H1 (cell line): Measurements from ENCODE around the gene DTNB. TPM values are rescaled to one million over a fixed set of nuclear protein-coding genes. Genes with fewer than 3 reads are reported as not detected.

Experiments
- CTCF ChIA-PET: fragments of 300-600 bp; sonication (Branson Sonifier 250); formaldehyde crosslinking; loops from one replicate; lab custom pipeline; 2021; ENCODE audit not compliant: partially characterized antibody; lab: Charles Lee
- POLR2A ChIA-PET: fragments of 300-600 bp; sonication (Branson Sonifier 250); formaldehyde crosslinking; loops from one replicate; lab custom pipeline; 2021; ENCODE audit warnings: inconsistent platforms; ENCODE audit not compliant: partially characterized antibody; lab: Charles Lee
- DNase-seq, 2 experiments: peaks; one replicate each; pipeline versions ENCODE4 v3.0.0 to v3.0.0-alpha.2; 2010 to 2022; ENCODE audit warnings: low spot score in 2 of 2, low read depth in 1 of 2, mixed read lengths in 1 of 2
- FAIRE-seq: peaks from 2 replicates; lab custom pipeline; 2011; peaks lifted over from hg19 to GRCh38; lab: Jason Lieb, UNC
- H2AFZ ChIP-seq: 2 replicates; pipeline ENCODE4 v1.8.1; 2012; ENCODE audit warnings: low read length, inconsistent platforms
- H2AK5ac ChIP-seq: 2 replicates; pipeline ENCODE4 v1.6.1; 2013; ENCODE audit warnings: low read depth, low read length
- H2BK120ac ChIP-seq: replicated peaks from 2 replicates; pipeline ENCODE3; 2013; ENCODE audit warnings: low read depth, low read length, inconsistent platforms
- H2BK12ac ChIP-seq: 2 replicates; pipeline ENCODE4 v1.6.1; 2013; ENCODE audit warnings: low read depth, low read length
- H2BK15ac ChIP-seq: 2 replicates; pipeline ENCODE4 v1.6.1; 2013; ENCODE audit warnings: low read length
- H2BK20ac ChIP-seq: 2 replicates; pipeline ENCODE4 v1.6.1; 2013; ENCODE audit warnings: low read length
- H2BK5ac ChIP-seq: 2 replicates; pipeline ENCODE4 v1.6.1; 2013; ENCODE audit warnings: low read depth, low read length
- H3K14ac ChIP-seq: 2 replicates; pipeline ENCODE4 v1.6.1; 2013; ENCODE audit warnings: inconsistent platforms; ENCODE audit not compliant: insufficient read length
- H3K18ac ChIP-seq: 2 replicates; pipeline ENCODE4 v1.6.1; 2013; ENCODE audit warnings: low read length; ENCODE audit errors: extremely low read depth
- H3K23ac ChIP-seq: 2 replicates; pipeline ENCODE4 v1.6.1; 2013; ENCODE audit warnings: inconsistent platforms; ENCODE audit not compliant: insufficient read length
- H3K23me2 ChIP-seq: 2 replicates; pipeline ENCODE4 v1.6.1; 2013; ENCODE audit warnings: low read depth, low read length
- H3K27ac ChIP-seq: 2 replicates; pipeline ENCODE4 v1.6.1; 2011; ENCODE audit warnings: low read depth, low read length, inconsistent platforms
- H3K27me3 ChIP-seq, 4 experiments: replicated peaks in 1 of 4; 1 replicate in 1 of 4; 2 replicates in 3 of 4; pipeline versions ENCODE4 v1.6.1 to v1.8.1; 2011 to 2013; ENCODE audit warnings: low read length in 3 of 4, mild to moderate bottlenecking in 3 of 4, inconsistent platforms in 2 of 4, mixed read lengths in 2 of 4, moderate library complexity in 1 of 4; ENCODE audit not compliant: control insufficient read depth in 3 of 4, insufficient read depth in 3 of 4; ENCODE audit errors: extremely low read depth in 1 of 4
- H3K36me3 ChIP-seq, 4 experiments: 2 replicates each; pipeline versions ENCODE4 v1.6.1 to v1.8.1; 2011 to 2013; ENCODE audit warnings: mild to moderate bottlenecking in 4 of 4, low read length in 3 of 4, moderate library complexity in 2 of 4, control low read depth in 1 of 4, inconsistent platforms in 1 of 4; ENCODE audit not compliant: insufficient read depth in 4 of 4, control insufficient read depth in 2 of 4
- H3K4ac ChIP-seq: replicated peaks from 2 replicates; pipeline ENCODE3; 2013; ENCODE audit warnings: low read length, low read depth, mixed read lengths, inconsistent platforms; ENCODE audit not compliant: insufficient read length
- H3K4me1 ChIP-seq, 4 experiments: replicated peaks in 1 of 4; 1 replicate in 1 of 4; 2 replicates in 3 of 4; pipeline versions ENCODE4 v1.6.1 to v1.8.1; 2011 to 2013; ENCODE audit warnings: low read length in 3 of 4, inconsistent platforms in 2 of 4, mixed read lengths in 1 of 4; ENCODE audit not compliant: insufficient read depth in 4 of 4, control insufficient read depth in 3 of 4
- H3K4me2 ChIP-seq, 2 experiments: 2 replicates each; pipeline versions ENCODE4 v1.6.1 to v1.8.1; 2011 to 2013; ENCODE audit warnings: low read depth in 2 of 2, low read length in 2 of 2, control low read depth in 1 of 2, inconsistent platforms in 1 of 2, mild to moderate bottlenecking in 1 of 2; ENCODE audit not compliant: insufficient read depth in 1 of 2
- H3K4me3 ChIP-seq, 4 experiments: fragments of 200-600, 300-600 bp in 1 of 4; sonication (generic), shearing (Covaris generic), sonication (Bioruptor Twin) in 1 of 4; 2 replicates each; pipeline versions ENCODE4 v1.5.1 to v1.8.1; 2011 to 2016; ENCODE audit warnings: low read length in 4 of 4, low read depth in 3 of 4, control low read depth in 2 of 4, inconsistent platforms in 2 of 4, mild to moderate bottlenecking in 2 of 4, mixed read lengths in 1 of 4, moderate library complexity in 1 of 4; ENCODE audit not compliant: insufficient read depth in 2 of 4; ENCODE audit errors: extremely low read depth in 1 of 4
- H3K56ac ChIP-seq: replicated peaks from 2 replicates; pipeline ENCODE3; 2013; ENCODE audit warnings: low read depth, mild to moderate bottlenecking, mixed read lengths, low read length, inconsistent platforms; ENCODE audit not compliant: insufficient read length
- H3K79me1 ChIP-seq: 2 replicates; pipeline ENCODE4 v1.6.1; 2013; ENCODE audit warnings: low read depth, low read length, control low read depth
- H3K79me2 ChIP-seq, 2 experiments: 2 replicates each; pipeline versions ENCODE4 v1.6.1 to v1.8.1; 2012 to 2013; ENCODE audit warnings: low read length in 2 of 2, mild to moderate bottlenecking in 2 of 2, inconsistent platforms in 1 of 2; ENCODE audit not compliant: insufficient read depth in 2 of 2, control insufficient read depth in 1 of 2
- H3K9ac ChIP-seq, 4 experiments: replicated peaks in 1 of 4; 1 replicate in 1 of 4; 2 replicates in 3 of 4; pipeline versions ENCODE4 v1.6.1 to v1.8.1; 2011 to 2013; ENCODE audit warnings: low read depth in 3 of 4, low read length in 3 of 4, control low read depth in 2 of 4, mild to moderate bottlenecking in 2 of 4, moderate library complexity in 2 of 4, inconsistent platforms in 1 of 4; ENCODE audit errors: extremely low read depth in 1 of 4
- H3K9me3 ChIP-seq, 2 experiments: 2 replicates each; pipeline versions ENCODE4 v1.6.1 to v1.8.1; 2012 to 2013; ENCODE audit warnings: mild to moderate bottlenecking in 2 of 2, moderate library complexity in 2 of 2, control low read depth in 1 of 2, inconsistent platforms in 1 of 2, low read depth in 1 of 2, low read length in 1 of 2, mixed read lengths in 1 of 2; ENCODE audit not compliant: insufficient read depth in 2 of 2
- H4K20me1 ChIP-seq, 2 experiments: replicated peaks in 1 of 2; 2 replicates each; pipeline versions ENCODE3 to v1.8.1; 2011 to 2013; ENCODE audit warnings: inconsistent platforms in 2 of 2, low read length in 2 of 2, mild to moderate bottlenecking in 1 of 2; ENCODE audit not compliant: insufficient read depth in 2 of 2, control insufficient read depth in 1 of 2
- H4K5ac ChIP-seq: 2 replicates; pipeline ENCODE4 v1.6.1; 2013; ENCODE audit warnings: low read length, low read depth, mixed read lengths, inconsistent platforms; ENCODE audit not compliant: insufficient read length
- H4K8ac ChIP-seq: 2 replicates; pipeline ENCODE4 v1.8.0; 2013; ENCODE audit warnings: mild to moderate bottlenecking, moderate library complexity, low read length, inconsistent platforms; ENCODE audit not compliant: insufficient read depth; ENCODE audit errors: extremely low read depth
- H4K91ac ChIP-seq: replicated peaks from 2 replicates; pipeline ENCODE3; 2013; ENCODE audit warnings: low read length, mixed read lengths, inconsistent platforms; ENCODE audit not compliant: insufficient read length
- ASH2L ChIP-seq: fragments of 200-600, 300-600 bp; sonication (generic); IDR thresholded peaks from one replicate; pipeline ENCODE4 v1.7.1; 2017; ENCODE audit warnings: low read length
- BACH1 ChIP-seq: IDR thresholded peaks from 2 replicates; pipeline ENCODE4 v1.6.1; 2012; ENCODE audit warnings: low read length, improper control_type of control experiment
- GABPA ChIP-seq: IDR thresholded peaks from 2 replicates; pipeline ENCODE4 v1.6.1; 2011; ENCODE audit warnings: mild to moderate bottlenecking, low read length, moderate library complexity, borderline replicate concordance; ENCODE audit not compliant: insufficient read depth
- HDAC2 ChIP-seq, 2 experiments: fragments of 300-600 bp in 1 of 2; sonication (generic) in 1 of 2; IDR thresholded peaks; 2 replicates each; pipeline ENCODE4 v1.6.1; 2011 to 2012; ENCODE audit warnings: low read depth in 2 of 2, low read length in 2 of 2, mild to moderate bottlenecking in 2 of 2, moderate library complexity in 2 of 2, borderline replicate concordance in 1 of 2, inconsistent platforms in 1 of 2
- NANOG ChIP-seq: IDR thresholded peaks from 2 replicates; pipeline ENCODE4 v1.6.1; 2011; ENCODE audit warnings: low read length, low read depth, mild to moderate bottlenecking, inconsistent platforms; ENCODE audit not compliant: insufficient read depth, poor library complexity, severe bottlenecking
- POU5F1 ChIP-seq: IDR thresholded peaks from 2 replicates; pipeline ENCODE4 v1.6.1; 2011; ENCODE audit warnings: low read depth, mild to moderate bottlenecking, low read length, moderate library complexity
- RFX5 ChIP-seq: IDR thresholded peaks from 2 replicates; pipeline ENCODE4 v1.6.1; 2011; ENCODE audit warnings: low read depth, low read length, improper control_type of control experiment, borderline replicate concordance
- TAF1 ChIP-seq: IDR thresholded peaks from 2 replicates; pipeline ENCODE4 v1.6.1; 2011; ENCODE audit warnings: mild to moderate bottlenecking, low read depth, low read length
- WGBS, 2 experiments: shearing (Covaris generic) in 1 of 2; methylation state at CpG; one replicate each; pipeline versions ENCODE4 v1.1.6 to v1.1.7; 2013 to 2015; ENCODE audit warnings: low lambda C conversion rate in 2 of 2, mixed read lengths in 2 of 2, inconsistent platforms in 1 of 2, low coverage in 1 of 2, missing lambda C conversion rate in 1 of 2; ENCODE audit not compliant: insufficient replicate concordance in 2 of 2, insufficient coverage in 1 of 2, insufficient read length in 1 of 2; ENCODE audit errors: extremely low coverage in 1 of 2, missing lambda C conversion rate in 1 of 2; 5-methylcytosine and 5-hydroxymethylcytosine counted together
- polyA plus RNA-seq, 7 experiments: library from polyadenylated mRNA; depleted of rRNA in 3 of 7; stranded (reverse) in 5 of 7; unstranded in 2 of 7; fragments of >200 nt in 5 of 7; fragments of 200-250 nt in 2 of 7; gene quantifications; 1 replicate in 5 of 7; 2 replicates in 1 of 7; 4 replicates in 1 of 7; pipeline versions ENCODE4 v1.2.1 to v1.2.3, GENCODE V29; 2011 to 2013; ENCODE audit warnings: missing spikeins in 2 of 7, mixed read lengths in 2 of 7
- total RNA-seq: library from RNA; stranded (reverse); fragmentation: NEBNext Ultra II Directional; extraction: Animal tissue kit (Norgen Biotek cat#: 25700); gene quantifications from 2 replicates; pipeline ENCODE4 v1.2.1, GENCODE V29; 2021
- TF ChIP-seq, protein P1 (sequence below): IDR thresholded peaks from 2 replicates; pipeline ENCODE4 v1.6.1; 2011; ENCODE audit warnings: low read length, improper control_type of control experiment

DTNB gene
- total and polyA plus RNA-seq, 2 of the 8 experiments (the other 6 are each of a cell fraction or from before 2014, with no cell fraction given), result 39.6 to 49.5 TPM

DNA sequence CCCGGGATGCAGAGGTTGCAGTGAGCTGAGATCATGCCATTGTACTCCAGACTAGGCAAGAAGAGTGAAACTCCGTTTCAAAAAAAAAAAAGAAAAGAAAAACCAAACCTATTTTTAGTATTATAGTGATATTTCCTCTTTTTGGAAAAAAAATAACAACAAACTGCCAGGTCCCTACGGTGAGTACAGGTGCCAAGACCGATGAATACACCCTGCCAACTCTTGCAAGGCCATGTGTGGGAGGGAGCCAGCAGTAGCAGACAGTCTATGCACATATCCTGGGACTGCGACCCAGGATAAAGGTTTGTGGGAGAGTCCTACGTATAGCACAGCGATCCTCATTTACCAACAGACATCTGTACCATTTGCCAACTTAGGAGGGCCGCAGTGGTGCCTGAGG is 262.1 kb downstream of the DTNB start:
- H3K27ac ChIP-seq, result no peak overlapping the region
- no peak overlapping the region for H3K14ac ChIP-seq
- no peaks in the 10 kb centered on the region for H3K27me3 ChIP-seq
- no peak overlapping the region for H2AK5ac ChIP-seq
- DNase-seq (no peak), FAIRE-seq (no peak)
- no peak overlapping the region for H3K4me2 ChIP-seq
- H2BK20ac ChIP-seq, result no peak overlapping the region
- H2BK15ac ChIP-seq, result no peak overlapping the region
- no peaks in the 10 kb centered on the region for H3K79me2 ChIP-seq
- H3K23me2 ChIP-seq, result no peaks in the 10 kb centered on the region
- peaks cover 0 to 6% (median 0%) of the 10 kb centered on the region in 4 experiments; a peak in 2 of 7 replicates for H3K4me1 ChIP-seq
- H3K4ac ChIP-seq, result no peak overlapping the region
- H3K9me3 ChIP-seq, result no peaks in the 10 kb centered on the region
- CTCF ChIA-PET, result interaction anchor here (1.7 kb wide), 1 partner anchor 35 kb away, joined by 5 read pairs; no protein-coding TSS in a partner anchor
- no peaks in the 10 kb centered on the region; the same call in 1 of the 2 replicates for H3K79me1 ChIP-seq
- H3K9ac ChIP-seq, result no peak overlapping the region
- no peak overlapping the region for H3K23ac ChIP-seq
- no peak overlapping the region for H4K5ac ChIP-seq
- no peak overlapping the region for H3K4me3 ChIP-seq
- H4K8ac ChIP-seq, result no peak overlapping the region
- H2BK120ac ChIP-seq, result no peak overlapping the region
- H3K36me3 ChIP-seq, result no peaks in the 10 kb centered on the region
- H4K91ac ChIP-seq, result no peak overlapping the region
- H2BK5ac ChIP-seq, result no peak overlapping the region
- no peaks in the 10 kb centered on the region for H4K20me1 ChIP-seq
- no peak overlapping the region for H2AFZ ChIP-seq
- H2BK12ac ChIP-seq, result no peak overlapping the region
- no peak overlapping the region for H3K56ac ChIP-seq
- POLR2A ChIA-PET, result no interaction called here
- WGBS, 2 experiments, result 92% methylated on average over 7 of the region's 8 CpGs; no CpG with 5 or more reads in 1 of the 2 experiments
- H3K18ac ChIP-seq, result no peak overlapping the region
- TF ChIP-seq ASH2L (no peak), HDAC2 (IDR thresholded peaks at IDR 0.05; ENCODE audit: borderline replicate concordance in 1 of 2, low read depth in 2 of 2, low read length in 2 of 2) (no peak), TAF1 (no peak), RFX5 (no peak), NANOG (no peak), BACH1 (no peak), GABPA (no peak), POU5F1 (no peak)
- TF ChIP-seq, protein P1, sequence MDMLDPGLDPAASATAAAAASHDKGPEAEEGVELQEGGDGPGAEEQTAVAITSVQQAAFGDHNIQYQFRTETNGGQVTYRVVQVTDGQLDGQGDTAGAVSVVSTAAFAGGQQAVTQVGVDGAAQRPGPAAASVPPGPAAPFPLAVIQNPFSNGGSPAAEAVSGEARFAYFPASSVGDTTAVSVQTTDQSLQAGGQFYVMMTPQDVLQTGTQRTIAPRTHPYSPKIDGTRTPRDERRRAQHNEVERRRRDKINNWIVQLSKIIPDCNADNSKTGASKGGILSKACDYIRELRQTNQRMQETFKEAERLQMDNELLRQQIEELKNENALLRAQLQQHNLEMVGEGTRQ, result no peak
